ENCODE results near the gene COL8A2.

COL8A2 gene

DNA sequence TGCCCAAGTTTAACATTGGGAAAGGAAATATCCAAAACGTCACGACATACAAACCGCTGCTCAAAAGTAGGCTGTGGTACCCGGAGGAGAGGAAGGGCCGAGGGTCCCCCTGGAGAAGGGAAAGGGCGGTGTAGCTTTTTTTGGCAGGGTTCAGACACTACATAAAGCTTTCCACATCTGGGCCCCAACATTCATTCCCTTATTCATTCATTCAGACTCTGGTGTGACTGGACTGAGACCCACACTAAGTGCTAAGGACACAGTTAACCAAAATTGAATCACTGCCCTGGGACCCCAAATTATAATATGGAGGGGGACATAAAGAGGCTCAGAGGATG, 10.3 kb upstream of the COL8A2 start:
- DNase-seq: no peak

GRCh38 chr1:36134505-36135329, 9.7 kb upstream of the COL8A2 start:
- no peak for DNase-seq

DNA sequence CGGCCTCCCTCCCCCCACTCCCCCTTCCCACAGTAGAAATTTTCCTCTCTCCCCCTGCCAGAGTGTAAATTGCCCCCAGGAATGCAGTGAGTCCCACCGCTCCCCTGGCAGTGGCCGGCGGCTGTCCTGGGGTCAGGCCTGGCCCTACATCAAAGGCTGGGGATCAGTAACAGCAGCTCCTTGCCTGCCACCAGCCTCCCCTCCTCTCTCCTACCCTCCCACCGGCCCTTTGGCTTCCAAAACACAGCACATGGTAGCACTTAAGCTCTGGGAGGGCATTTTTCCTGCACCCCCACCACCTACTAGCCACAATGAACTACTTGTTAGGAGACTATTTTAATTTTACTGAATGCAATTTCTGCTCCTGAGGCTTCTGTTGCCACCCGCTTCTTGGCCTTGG, 9.0 kb upstream of the COL8A2 start:
- no peak for DNase-seq

GRCh38 chr1:36133484-36133883, 8.5 kb upstream of the COL8A2 start:
- DNase-seq: no peak

DNA sequence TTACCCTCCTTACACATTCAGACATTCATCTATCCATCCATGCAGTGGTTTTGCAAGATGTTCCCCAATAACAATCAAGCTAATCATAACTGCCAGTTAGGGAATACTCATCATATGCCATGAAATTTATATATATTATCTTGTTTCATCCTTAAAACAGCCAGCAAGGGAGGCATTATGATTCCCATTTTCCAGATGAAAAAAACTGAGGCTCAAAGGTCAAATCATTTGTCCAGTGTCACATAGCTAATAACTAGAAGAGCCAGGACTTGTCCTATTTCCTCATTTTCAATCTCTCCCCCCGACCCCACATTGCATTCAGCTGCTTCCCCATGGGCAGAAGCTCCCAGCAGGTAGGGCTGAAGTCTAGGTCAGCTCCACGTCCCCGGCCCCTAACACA, 7.0 kb upstream of the COL8A2 start:
- DNase-seq: no peak

DNA sequence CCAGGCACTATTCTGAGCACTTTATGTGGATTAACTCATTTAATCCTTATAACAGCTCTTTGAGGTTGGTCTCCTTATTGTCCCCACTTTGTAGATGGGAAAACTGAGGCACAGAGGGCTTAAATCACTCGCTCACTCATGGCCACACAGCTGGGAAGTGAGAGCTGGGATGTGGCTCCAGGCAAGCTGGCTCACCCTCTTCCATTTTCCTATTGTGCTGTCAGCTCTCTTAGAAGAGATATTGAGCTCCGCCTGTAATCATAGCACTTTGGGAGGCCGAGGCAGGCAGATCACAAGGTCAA, 3.8 kb upstream of the COL8A2 start:
- no peak for DNase-seq

DNA sequence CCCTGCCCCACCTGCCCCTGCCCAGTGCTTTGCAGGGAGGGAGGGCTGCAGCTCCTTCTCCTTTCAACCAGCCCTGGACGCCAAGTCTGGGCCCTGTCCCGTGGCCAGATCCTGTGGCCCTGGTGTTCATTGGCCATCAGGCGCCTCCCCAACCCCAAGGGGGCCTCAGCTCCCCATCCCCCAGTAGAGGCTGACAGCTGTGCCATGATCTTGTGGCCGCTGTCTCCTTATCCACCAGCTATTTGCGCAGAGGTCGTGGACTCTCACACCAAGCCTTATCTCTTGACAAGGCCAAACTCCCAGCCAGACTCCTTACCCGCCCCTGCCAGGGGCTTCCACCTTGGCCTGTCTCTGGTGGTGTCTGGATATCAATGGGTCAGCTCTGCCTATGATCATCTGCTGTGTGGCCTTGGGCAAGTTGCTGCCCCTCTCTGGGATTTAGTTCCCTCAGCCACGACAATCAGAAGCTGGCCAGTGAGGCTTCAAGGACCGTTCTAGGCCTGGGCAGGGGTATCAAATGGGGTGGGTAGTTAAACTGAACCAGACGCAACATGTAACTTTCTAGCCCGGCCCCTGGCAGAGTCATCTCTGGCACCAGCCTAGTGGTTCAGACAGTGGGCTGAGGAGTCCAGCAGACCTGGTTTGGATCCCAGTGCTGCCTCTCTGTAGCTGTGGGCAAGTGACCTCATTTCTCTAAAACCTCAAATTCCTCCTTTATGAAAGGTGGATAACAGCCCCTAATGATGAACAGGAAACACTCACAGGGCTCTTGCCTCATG, 3.3 kb upstream of the COL8A2 start:
- no peak for DNase-seq

GRCh38 chr1:36126797-36127500, 1.9 kb upstream of the COL8A2 start:
- DNase-seq: no peak

- DNase-seq: no peak
These were observed 1.1 kb upstream of the COL8A2 start for GRCh38 chr1:36126005-36126716.

- no peak for DNase-seq
These were observed 456 bp downstream of the COL8A2 start for GRCh38 chr1:36124404-36125128.

GRCh38 chr1:36123356-36123755, 1.7 kb downstream of the COL8A2 start:
- DNase-seq: no peak

DNA sequence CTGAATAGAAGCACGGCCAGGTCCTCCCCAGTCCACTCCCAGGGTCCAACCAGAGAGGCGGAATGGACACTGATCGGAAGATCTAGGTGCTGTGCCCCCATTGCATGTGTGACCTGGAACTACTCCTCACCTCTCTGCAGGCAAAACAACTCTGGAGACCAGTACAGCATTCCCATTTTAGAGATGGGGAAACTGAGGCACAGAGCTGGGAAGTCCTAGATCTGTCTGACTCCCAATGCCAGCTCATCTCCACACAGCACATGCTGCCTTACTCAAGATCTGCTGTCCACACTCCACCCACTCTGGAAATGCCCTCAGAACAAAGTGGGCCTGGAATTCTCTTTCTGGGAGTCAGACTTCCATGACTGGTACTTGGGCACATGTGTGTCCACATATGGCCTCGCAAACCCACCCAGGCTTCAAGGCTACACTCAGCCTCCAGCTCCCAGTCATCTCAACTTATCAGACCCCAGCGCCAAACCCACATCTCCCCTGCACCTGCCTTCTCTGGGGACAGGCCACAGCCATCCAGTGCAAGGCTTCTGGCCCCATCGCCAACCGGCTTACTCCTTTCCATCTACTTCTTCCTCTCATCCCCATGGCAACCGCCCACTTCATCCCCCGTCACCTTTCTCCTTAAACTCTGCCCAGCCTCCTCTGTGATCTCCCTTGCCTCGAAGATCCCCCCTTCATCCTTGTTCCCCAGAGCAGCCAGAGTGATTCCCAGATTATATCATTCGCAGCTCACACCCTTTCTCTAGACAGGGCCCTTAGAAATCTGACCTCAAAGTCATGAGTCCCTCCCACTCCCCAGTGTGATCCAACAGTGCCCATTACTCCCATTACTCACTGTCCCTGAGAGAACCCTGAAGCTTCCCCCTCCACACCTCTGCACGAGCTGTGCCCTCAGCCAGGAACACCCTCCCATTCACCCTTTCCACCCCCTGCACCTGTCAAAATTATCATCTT, 2.7 kb downstream of the COL8A2 start:
- DNase-seq: no peak

- DNase-seq: no peak
These were observed 5.6 kb downstream of the COL8A2 start for GRCh38 chr1:36119456-36119855.

DNA sequence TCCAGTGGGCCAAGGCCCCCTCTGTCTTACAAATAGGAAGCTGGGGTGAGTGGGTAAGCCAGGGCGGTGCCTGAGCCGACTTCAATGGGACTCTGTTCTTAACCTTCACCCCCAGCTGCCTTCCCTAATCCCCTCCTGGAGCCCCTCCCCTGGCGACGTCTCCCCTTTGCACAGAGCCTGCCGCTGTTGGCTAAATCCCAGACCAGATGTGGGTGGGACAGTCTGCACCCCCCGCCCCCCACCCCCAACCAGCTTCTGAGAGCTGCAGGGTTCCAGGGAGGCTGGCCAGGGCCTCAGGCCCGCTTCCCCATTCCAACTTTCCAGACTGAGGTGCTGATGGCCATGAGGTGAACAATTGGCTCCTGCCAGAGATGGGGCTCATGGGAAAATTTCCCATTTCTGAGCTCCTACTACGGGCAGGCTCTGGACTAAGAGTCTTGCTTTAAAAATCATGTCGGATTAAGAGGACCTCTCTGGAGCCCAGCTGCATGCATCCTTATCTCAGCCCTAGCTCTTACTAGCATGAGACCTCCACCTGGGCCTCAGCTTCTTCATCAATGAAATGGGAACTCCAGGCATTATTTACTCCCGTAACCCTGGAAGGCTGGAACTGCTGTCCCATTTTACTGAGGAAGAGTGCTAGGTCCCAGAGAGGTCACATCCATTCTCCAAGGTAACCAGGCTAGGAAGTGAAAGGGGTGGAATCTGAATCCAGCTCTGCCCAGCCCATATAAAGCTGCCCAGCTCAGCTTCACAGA, 6.4 kb downstream of the COL8A2 start:
- DNase-seq: no peak

GRCh38 chr1:36116901-36117300, 8.1 kb downstream of the COL8A2 start:
- no peak for DNase-seq

GRCh38 chr1:36115931-36116330, 9.1 kb downstream of the COL8A2 start:
- DNase-seq: no peak

DNA sequence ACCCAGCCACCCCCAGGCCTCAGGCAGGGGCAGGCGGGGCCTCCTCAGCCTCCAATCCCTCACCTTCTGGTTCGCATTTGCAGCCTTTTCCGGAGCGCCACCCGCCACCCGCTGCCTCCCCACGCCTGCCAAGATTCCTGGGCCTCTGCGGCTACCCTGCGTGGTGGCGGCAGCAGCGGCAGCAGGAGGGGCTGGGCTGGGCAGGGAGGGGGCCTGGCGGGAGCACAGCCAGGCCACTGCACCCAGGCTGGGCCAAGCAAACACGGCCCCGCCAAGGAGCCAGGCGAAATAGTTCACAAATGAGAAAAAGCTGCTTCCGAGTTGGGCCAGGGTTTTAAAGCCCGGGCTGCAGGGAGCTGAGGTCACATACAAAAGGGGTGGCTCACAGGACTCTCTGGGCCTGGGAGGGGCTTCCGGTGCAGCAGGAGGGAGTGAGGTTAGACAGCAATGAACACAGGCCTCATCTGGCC, 9.8 kb downstream of the COL8A2 start:
- no peak for DNase-seq

- no peak for DNase-seq
These were observed 10.7 kb downstream of the COL8A2 start for GRCh38 chr1:36114371-36114770.

DNA sequence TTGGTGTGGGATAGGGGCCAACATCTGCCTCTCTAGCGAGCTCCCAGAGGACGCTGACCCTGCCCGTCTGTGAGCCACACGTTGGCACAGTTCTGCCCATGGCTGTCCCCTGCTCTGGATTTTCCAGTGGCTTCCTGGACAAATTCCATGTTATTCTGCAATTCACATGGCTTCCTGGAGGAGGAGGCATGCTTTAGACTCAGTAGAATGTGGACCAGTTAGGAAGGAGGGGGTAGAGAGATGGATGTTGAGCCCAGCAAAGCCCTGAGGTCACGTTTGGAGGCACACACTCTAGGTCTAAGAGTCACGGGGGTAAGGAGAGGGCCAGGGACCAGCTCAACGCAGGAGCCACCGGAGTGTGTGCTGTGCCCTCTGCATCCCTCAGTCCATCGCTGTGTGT, 12.2 kb downstream of the COL8A2 start:
- DNase-seq: no peak

GRCh38 chr1:36111151-36111550, 13.9 kb downstream of the COL8A2 start:
- no peak for DNase-seq

All from activated gamma-delta T cell (primary cell).